LNCaP clone FGC (cell line): Measurements from ENCODE around the gene TAOK1.

Experiments used
- DNase-seq: peaks from one replicate; pipeline ENCODE4 v3.0.0-alpha.2; 2011; ENCODE audit warnings: low read depth
- H3K4me3 ChIP-seq: 2 replicates; pipeline ENCODE4 v1.5.1; 2011; ENCODE audit warnings: mild to moderate bottlenecking, low read depth, low read length, control low read depth
- TF ChIP-seq, protein P1 (sequence below): IDR thresholded peaks from 2 replicates; pipeline ENCODE4 v1.5.1; 2012; ENCODE audit warnings: mild to moderate bottlenecking; ENCODE audit not compliant: control insufficient read depth, insufficient read depth; ENCODE audit errors: extremely low read depth

TAOK1 gene

DNA sequence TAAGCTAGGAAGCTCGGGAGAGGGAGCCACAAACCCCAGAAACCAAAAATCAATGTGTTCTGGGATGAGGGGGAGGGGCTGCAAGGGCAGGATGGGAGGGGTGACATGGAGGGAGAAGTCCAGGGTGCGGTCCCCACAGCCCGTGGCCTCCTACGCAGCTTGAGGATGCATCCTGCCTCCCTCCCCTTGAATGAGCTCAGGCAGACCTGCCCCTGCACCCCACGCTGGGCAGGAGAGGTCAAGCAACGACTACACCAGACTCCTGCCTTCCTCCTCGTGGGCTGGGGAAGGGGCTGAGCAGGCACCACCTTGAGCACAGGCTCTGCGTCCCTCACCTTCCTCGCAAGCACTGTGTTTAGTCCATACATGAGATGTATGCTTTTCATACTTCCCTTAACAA is 206.6 kb downstream of the TAOK1 start:
- no peak overlapping the region for H3K4me3 ChIP-seq
- no peak for DNase-seq
- TF ChIP-seq, protein P1, sequence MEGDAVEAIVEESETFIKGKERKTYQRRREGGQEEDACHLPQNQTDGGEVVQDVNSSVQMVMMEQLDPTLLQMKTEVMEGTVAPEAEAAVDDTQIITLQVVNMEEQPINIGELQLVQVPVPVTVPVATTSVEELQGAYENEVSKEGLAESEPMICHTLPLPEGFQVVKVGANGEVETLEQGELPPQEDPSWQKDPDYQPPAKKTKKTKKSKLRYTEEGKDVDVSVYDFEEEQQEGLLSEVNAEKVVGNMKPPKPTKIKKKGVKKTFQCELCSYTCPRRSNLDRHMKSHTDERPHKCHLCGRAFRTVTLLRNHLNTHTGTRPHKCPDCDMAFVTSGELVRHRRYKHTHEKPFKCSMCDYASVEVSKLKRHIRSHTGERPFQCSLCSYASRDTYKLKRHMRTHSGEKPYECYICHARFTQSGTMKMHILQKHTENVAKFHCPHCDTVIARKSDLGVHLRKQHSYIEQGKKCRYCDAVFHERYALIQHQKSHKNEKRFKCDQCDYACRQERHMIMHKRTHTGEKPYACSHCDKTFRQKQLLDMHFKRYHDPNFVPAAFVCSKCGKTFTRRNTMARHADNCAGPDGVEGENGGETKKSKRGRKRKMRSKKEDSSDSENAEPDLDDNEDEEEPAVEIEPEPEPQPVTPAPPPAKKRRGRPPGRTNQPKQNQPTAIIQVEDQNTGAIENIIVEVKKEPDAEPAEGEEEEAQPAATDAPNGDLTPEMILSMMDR = no peak

DNA sequence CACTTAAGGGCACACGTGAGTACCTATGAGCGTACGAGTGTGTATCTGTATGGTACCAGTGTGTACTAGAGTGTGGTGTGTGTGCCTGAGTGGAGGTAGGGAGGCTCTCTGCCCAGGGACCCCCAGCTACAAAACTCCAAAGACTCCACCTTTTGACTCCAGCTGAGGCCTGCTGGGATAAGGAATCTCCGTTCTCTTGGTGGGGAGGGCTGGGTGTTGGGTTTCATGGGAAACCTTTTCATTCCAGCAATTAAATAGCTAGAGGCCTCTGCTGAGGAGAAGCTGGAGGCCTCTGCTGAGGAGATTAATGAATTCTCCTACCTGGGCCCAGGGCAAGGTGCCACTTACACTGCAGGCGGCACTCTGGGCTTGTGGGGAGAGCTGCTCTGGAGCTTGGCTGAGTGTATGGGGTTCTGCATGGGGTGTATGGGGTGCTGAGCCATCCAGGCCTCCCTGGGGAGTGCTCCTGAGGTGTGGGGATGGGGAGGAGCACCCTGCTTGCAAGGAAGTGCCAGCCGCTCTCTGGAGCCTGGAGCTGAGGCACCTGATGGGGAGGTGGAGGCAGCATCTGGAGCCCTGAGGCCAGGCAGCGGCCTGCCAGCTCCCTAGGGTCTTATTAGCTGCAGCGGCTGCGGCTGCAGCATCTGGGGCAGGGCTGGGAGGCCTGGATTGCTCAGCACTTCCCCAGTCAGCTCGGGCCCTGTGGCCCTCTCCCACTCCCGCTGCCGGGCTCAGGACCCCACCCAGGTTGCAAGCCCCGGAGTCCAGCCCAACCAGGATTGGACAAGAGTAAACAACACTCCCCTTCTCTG is 207.4 kb downstream of the TAOK1 start:
- TF ChIP-seq, protein P1 = no peak
- H3K4me3 ChIP-seq = no peak overlapping the region
- no peak for DNase-seq
